NCI-H2227 (cell line): ENCODE data around the gene JAK3.
"Not testable (repeated sequence)": the region's sequence is repeated elsewhere in the genome, so short reads cannot be mapped to it uniquely, and the experiment has no call there.

Experiments used
- DNase-seq: peaks from one replicate; lab custom pipeline; 2025; ENCODE audit not compliant: unreplicated experiment; lab: John Stamatoyannopoulos, UW

JAK3 gene

GRCh38 chr19:17778968-17779929, 68.5 kb downstream of the JAK3 start:
- DNase-seq: peak; percentile 31

- DNase-seq: no peak
Observed at GRCh38 chr19:17778251-17778967, 69.4 kb downstream of the JAK3 start.

GRCh38 chr19:17777840-17778239, 69.9 kb downstream of the JAK3 start:
- not testable (repeated sequence) for DNase-seq

- no peak for DNase-seq
Observed at GRCh38 chr19:17775991-17776803, 71.6 kb downstream of the JAK3 start.

- DNase-seq: no peak
Observed at GRCh38 chr19:17775245-17775927, 72.4 kb downstream of the JAK3 start.
